Measurements from ENCODE around the gene ARHGEF10L.
"Not testable (repeated sequence)": the region's sequence is repeated elsewhere in the genome, so short reads cannot be mapped to it uniquely, and the experiment has no call there.

Gene ARHGEF10L

DNA sequence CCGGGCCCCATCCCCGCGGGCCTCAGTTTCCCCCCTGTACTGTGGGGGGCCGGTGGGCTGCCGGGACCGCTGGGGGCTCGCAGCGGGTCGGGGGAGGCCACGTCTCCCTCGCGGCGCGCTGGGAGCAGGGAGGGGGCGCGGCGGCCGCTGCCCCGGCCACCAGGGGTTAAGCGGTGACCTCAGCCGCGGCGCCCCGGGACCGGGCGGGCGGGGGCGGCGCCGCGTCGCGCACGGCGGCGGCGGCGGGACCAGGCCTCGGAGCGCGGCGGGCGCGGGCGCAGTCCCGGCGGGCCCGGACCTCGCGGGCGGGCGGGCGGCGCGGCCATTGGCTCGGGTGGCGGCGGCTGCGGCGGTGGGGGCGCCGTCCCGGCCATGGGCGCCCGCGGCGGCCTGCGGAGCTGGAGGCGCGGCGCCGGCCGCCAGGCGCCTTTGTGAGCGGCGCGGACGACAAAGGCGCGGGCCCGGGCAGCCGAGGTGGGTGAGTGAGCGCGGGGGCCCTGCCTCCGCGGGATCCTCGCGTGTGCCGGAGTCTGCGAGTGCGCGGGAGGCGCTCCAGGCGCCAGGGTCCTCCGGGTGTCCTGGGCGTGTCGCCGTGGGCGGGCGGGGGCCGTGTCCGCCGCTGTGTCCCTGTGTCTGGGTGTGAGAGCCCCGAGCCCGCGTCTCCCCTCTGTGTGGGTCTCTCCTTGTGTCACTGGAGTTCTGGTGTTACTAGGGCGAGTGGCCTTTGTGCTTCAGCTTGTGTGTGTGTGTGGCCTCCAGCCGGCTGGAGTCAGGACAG is at the start of gene ARHGEF10L:
Gene ARHGEF10L (plus strand): TSS at position 222 of the 778 bp plus-strand sequence. CDS start 40,898 bp downstream, outside the sequence.
- DNase-seq, result no peak

GRCh38 chr1:17489768-17490417 is 49.6 kb upstream of the ARHGEF10L start:
- DNase-seq, result not testable (repeated sequence)

DNA sequence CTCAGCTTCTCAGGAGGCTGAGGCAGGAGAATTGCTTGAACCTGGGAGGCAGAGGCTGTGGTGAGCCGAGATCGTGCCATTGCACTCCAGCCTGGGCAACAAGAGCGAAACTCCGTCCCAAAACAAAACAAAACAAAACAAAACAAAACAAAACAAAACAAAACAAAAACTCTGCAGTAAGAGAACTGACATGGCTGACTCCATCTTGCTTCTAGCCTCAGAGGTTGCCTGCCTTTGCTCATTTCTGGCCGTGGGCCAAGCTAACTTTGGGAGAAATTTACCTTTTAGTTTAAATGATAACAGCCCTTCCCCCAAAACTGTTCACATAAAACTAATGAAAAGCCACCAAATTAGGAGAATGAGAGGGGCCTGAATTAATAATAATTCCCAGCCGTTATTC is 48.8 kb upstream of the ARHGEF10L start:
- not testable (repeated sequence) for DNase-seq

- DNase-seq, result peak; percentile 60
These were observed 45.3 kb upstream of the ARHGEF10L start for GRCh38 chr1:17494114-17494729.

DNA sequence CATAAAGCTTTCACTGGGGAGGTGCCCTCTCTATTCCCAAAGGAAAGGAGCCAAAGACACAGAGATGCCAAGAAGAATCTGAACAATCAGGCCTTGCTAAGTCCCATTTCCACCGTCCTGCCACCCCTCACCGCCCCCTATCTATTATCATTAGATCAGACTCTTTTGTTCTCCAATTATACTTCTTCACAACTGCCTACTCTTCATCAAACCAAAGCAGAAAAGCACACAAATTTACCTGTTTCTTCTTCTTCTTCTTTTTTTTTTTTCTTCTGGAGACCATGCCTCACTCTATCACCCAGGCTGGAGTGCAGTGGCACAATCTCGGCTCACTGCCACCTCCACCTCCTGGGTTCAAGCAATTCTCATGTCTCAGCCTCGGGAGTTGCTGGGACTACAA is 43.1 kb upstream of the ARHGEF10L start:
- no peak for DNase-seq

DNA sequence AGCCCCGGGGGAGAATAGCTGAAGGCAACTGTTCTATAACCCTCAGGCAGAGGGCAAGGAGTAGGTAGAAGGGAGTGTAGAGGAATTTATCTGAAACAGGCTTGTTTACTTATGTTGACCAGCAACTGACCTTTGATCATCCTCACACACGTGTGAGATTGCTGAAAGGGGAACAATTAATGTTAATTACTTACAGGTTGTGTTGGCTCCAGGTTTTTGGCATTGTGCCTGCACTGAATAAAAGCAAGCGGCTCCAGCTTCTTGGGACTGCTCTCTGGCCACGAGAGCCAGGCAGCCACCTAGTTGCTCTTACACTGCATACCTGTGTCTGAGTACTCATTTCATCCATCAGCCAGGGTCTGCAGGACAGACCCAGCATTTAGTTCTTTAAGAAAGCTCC is 41.3 kb upstream of the ARHGEF10L start:
- no peak for DNase-seq

DNA sequence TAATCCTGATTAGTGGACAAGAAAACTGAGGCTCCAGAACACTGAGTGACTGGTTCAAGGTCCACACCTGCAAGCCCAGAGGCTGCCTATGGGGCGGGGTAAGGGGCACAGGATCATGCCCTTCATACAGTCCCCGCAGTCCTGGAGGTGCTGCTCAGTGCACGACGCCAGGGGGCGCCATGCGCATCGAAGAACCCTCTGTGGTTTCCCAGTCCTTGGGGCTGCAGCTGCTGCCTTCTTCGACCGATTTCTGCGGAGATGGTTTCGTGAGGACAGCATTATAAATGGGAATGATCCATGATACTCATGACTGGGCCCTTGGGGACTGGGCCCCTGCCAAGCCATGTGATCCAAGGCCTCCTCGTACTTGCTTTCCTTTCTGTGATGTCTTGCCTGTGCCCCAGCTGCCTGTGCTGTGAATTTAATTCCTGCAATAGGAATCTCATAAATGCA is 37.1 kb upstream of the ARHGEF10L start:
- DNase-seq, result peak; percentile 43

DNA sequence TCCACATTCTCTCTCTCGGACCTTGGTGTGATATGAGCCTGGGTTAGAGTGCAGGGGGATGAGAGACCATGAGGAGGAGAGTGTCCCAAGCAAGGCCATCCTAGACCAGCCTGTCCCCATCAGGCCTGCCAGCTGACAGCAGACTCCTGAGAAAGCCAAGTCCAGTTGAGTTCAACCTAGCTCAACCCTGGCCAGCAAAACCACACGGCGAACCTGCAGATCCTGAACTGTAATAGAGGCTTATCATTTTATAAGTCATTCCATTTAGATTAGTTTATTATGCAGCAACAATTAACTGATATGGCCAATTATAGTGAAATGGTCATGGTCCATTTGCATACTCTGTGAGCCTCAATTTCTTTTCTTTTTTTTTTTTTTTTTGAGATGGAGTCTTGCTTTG is 36.4 kb upstream of the ARHGEF10L start:
- DNase-seq, result no peak

DNA sequence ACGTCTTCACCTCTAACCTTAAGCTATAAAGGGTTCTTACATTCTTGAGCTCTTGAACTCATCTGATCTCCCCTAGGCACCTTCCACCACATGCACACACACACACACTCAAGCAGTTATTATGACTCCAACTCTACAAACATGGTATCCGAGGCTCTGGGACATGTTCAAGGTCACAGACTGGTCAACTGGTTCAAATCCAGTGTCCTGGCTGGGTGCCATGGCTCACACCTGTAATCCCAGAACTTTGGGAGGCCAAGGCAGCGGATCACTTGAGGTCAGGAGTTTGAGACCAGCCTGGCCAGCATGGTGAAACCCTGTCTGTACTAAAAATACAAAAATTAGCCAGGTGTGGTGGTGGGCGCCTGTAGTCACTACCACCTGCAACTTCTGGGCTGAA is 32.3 kb upstream of the ARHGEF10L start:
- not testable (repeated sequence) for DNase-seq

- DNase-seq, result no peak
These were observed 31.6 kb upstream of the ARHGEF10L start for GRCh38 chr1:17507915-17508314.

GRCh38 chr1:17509363-17509762 is 30.1 kb upstream of the ARHGEF10L start:
- no peak for DNase-seq

GRCh38 chr1:17510138-17510537 is 29.4 kb upstream of the ARHGEF10L start:
- DNase-seq, result no peak

- no peak for DNase-seq
These were observed 28.3 kb upstream of the ARHGEF10L start for GRCh38 chr1:17511188-17511587.

DNA sequence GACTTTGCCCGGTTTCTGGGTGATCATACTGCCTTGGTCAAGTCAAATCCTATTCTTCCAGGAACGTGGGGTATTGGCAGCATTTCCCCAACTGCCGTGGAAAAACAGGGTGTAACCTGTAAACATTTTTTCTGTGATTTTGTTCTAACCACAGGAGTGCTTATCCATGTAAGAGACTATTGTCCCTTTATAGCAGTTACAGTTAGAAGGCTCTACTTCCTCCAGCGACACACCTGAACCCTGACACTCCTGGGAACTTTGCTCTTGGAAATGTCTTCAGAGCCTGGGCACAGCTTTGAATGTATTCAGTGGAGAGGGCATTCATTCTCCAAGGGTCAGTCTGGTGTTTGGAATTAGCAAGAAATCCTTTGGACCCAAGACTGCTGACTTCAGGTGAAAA is 26.4 kb upstream of the ARHGEF10L start:
- DNase-seq, result no peak

GRCh38 chr1:17514776-17515175 is 24.7 kb upstream of the ARHGEF10L start:
- no peak for DNase-seq

DNA sequence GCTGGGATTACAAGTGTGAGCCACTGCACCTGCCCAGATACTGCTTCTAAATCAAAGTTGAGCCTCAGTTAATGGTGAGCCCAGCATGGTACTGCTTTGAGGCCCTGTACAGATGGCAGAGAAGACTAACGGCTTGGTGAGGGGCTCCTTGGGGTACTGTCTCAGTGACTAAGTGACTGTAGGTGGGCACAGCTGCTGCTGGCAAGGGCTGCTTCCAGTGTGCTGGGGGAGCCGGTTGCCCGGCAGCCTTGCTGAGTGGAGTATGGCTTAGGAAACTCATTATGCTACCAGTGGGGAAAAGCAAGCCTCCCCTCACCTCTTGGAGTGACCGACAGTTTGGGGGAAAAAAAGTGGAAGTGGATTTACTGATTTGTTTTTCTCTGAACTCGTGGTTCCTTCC is 23.6 kb upstream of the ARHGEF10L start:
- DNase-seq, result no peak

- no peak for DNase-seq
These were observed 22.9 kb upstream of the ARHGEF10L start for GRCh38 chr1:17516303-17517214.

DNA sequence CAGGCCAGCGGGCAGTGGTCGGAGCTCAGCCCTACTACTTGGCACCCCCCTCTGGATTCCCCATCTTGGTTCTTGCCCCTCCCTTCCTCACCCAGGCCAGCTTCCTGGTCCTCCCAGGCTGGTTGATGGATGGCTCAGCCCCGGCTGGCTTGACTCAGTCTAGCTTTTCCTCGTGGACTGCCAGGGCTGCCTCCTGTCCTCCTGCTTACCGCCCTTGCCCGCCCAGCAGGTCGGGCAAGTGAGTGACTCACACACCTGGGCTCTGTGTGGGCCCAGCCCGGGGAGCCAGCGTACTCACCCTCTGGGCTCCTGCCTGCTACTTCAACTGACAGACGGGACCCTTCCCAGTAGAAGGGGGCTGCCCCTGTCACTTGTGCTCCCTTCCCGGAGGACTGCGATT is 19.5 kb upstream of the ARHGEF10L start:
- DNase-seq, result no peak

GRCh38 chr1:17520473-17521319 is 18.8 kb upstream of the ARHGEF10L start:
- no peak for DNase-seq

GRCh38 chr1:17521946-17522612 is 17.4 kb upstream of the ARHGEF10L start:
- DNase-seq, result no peak

DNA sequence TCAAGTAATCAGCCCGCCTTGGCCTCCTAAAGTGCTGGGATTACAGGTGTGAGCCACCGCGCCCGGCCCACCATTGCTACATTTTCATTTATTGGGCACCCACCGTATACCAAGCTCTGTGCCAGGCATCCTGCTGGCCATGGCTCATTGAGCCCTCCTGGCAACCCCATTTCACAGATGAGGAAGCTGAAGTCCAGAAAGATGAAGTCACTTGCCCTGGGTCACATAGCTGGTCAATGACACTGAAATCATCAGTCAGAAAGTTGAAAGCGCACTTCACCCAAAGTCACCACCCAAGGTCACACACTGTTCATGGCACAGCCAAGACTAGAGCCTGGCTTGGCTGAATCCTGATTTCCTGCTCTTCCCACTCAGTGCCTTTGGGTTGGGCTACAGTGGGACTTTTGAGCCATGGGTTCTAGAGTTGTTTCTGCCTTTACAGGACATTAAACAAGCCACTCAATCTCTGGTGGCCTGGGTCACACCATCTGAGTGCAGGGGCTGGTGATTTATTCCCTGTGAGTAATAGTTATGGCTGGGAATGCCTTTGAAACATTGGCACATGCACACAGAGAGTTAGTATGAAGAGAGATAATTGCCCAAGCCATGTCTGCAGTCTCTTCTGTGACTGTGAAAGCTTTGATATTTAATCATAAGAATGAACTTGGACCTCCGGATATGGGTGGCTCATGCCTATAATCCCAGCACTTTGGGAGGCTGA is 16.0 kb upstream of the ARHGEF10L start:
- DNase-seq, result no peak
